A172 (cell line): ENCODE results near the gene REG1B. TPM values are rescaled to one million over a fixed set of nuclear protein-coding genes. Genes with fewer than 3 reads are reported as not detected.
"Not testable (repeated sequence)": the region's sequence is repeated elsewhere in the genome, so short reads cannot be mapped to it uniquely, and the experiment has no call there.

Experiments
- DNase-seq: peaks from one replicate; pipeline ENCODE4 v3.0.0-alpha.2; 2015; ENCODE audit warnings: low spot score
- total RNA-seq: library from RNA; depleted of rRNA; stranded (reverse); fragments of >200 nt; shearing (Covaris generic); gene quantifications from 2 replicates; pipeline ENCODE4 v1.2.3, GENCODE V29; 2014; rRNA removed

REG1B gene
- total RNA-seq, 1 experiment from 2014 or later, result not detected

DNA sequence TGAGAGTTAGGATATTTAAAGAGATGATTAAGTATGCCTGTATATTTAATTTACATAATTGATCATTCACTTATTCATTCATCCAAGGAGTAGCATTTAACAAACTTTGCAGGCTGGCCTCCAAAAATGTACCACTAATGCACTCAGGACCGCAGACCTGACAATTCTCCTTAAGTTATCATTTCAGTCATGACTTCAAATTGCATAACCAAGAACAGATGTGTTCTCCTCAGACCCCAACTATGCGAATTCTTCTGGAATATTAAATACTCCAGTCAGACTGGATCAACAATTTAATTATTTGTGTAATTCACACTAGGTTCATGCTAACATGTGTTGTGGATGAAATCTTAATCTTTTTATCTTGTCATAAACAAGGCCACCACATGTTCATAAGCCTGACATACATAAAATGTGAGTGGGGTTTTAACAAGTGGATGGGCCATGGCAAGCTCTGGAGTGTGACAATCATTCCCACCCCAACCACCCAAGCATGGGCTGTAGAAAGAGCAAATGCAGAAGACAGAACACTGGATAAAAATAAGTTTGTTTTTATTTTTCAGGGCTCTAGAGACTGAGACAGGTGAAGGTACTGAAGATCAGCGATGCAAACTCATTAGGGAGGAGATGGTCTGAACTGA lies 3.2 kb downstream of the REG1B start:
- DNase-seq, result no peak

DNA sequence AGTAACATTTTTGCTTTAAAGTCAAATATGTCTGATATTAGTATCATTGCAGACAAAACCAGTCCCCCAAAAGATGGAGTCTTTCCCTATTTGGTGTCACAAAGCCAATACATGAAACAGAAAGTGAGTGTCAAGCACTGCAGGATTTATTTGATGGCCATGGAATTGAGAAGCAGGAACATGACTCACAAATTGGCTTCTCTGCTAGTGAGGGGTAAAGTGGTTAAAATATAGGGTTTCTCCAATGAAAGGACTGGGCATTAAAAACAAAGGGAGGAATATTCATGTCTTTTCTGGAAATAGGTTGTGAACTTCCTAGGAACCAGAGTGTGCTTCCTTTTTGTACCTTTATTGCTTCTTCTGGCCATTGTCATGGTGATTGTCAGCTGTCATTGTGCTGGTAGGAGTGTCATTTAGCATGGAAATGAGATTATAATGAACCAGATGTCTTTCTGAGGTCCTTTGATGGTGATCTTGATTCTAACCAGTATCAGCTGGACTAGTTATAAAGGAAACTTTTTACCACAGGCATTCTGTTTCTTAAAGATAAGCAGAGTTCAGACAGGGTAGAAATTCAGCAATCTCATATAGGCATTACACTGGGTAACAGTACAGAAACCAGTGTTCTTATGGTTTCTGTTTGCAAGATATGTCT lies 4.1 kb downstream of the REG1B start:
- no peak for DNase-seq

DNA sequence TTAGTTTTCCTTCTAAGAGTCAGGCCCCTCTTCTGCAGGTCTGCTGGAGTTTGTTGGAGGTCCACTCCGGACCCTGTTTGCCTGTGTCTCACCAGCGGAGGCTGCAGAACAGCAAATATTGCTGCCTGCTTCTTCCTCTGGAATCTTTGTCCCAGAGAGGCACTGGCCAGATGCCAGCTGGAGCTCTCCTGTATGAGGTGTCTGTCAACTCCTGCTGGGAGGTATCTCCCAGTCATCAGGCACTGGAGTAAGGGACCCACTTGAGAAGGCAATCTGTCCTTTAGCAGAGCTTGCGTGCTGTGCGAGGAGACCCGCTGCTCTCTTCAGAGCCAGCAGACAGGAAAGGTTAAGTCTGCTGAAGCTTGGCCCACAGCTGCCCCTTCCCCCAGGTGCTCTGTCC lies 4.8 kb downstream of the REG1B start:
- no peak for DNase-seq

DNA sequence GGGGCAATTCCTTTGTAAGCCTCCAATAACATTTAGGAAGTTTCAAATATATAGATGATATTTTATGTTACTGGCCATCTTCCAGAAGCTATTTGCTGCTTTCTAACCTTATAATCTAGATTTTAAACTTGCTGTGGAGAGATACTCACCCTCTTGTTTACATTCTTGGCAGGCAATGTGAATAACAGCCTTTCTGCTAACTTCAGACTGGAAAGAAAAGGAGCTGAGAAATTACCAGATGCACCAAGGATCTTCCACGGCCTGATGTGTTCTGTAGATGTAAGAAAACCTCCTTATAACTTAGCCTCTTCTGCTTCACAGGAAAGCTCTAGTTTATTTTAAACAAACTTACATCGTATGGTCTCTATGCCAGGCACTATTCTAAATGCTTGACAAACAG lies 16.7 kb downstream of the REG1B start:
- no peak for DNase-seq

DNA sequence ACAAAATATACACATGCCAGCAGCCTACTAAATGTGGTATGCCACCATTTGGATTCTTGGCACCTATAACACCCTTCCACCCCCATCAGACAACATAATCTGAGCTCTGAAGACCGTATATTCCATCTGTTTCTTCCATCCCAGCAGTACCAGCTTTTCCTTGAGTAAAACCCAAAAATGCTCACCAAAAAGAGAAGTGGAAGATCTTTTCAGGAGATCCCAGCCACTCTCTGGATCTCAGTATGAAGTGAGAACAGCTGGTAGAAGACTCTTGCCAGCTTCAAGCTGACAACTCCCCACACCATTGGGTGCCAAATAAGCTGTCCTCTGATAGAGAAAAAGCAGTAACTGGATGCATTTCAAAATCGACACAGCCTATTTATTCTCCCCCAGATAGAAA lies 22.6 kb downstream of the REG1B start:
- DNase-seq, result no peak

DNA sequence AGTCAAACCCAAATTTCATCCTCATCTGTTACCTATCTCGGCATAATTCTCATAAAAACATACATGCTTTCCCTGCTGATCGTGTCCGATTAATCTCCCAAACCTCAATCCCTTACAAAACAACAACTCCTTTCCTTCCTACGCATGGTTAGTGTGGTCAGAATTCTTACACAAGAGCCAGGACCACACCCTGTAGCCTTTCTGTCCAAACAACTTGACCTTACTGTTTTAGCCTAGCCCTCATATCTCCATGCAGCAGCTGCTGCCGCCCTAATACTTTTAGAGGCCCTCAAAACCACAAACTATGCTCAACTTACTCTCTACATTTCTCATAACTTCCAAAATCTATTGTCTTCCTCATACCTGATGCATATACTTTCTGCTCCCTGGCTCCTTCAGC lies 33.0 kb downstream of the REG1B start:
- DNase-seq, result not testable (repeated sequence)

DNA sequence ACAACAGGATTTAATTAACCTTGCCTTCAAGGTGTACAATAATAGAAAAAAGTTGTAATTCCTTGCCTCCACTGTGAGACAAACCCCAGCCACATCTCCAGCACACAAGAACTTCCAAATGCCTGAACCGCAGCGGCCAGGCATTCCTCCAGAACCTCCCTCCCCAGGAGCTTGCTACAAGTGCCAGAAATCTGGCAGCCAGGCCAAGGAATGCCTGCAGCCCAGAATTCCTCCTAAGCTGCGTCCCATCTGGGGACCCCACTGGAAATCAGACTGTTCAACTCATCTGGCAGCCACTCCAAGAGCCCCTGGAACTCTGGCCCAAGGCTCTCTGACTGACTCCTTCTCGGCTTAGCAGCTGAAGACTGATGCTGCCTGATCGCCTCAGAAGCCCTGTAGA lies 34.3 kb downstream of the REG1B start:
- DNase-seq, result not testable (repeated sequence)

DNA sequence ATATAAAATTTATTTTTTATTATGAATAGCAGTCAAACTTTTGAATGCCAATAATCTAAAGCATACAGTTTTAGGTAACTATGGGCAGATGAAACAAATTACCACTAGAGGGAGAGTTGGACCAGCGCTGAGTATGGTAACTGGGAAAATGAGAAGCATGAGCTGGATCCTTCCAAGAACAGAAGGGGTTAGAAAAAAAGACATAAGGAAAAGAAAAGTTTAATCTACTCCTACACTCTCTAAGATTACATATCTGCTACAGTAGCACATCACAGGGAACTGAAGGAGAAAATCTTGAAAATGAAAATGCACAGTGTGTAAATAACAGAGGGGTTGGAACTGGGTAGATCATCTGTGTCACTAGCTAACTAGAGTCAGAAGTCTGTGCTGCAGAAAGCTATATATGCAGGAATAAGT lies 46.8 kb downstream of the REG1B start:
- peak; percentile 7 for DNase-seq

DNA sequence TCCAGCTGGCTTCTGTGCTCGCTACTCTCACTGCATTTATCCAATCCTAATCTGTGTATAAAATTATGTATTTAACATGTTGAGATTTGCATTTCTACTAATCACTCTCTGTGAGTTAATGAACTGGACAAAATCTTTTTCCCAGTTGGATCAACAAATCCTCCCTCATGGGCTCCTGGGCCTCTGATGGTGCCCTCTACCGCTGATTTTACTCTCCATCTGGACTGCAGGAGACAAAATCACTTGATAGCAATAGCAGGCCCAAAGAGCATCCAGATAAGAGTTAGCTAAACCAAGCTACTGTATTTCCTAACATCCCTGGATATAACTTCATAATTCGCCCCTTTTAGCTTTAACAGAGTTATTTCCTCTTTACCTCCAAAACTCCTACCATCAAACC lies 47.8 kb downstream of the REG1B start:
- DNase-seq, result no peak

Other genes with a start within 250 kb of the REG1B start
- not detected in 2 replicates for gene REG3G, start 62.3 kb downstream of the REG1B start, total RNA-seq
- gene REG1A, start 32.5 kb upstream of the REG1B start, total RNA-seq, result not detected in 2 replicates
- not detected in 2 replicates for gene REG3A, start 71.8 kb upstream of the REG1B start, total RNA-seq